Stimulated activated CD8-positive, alpha-beta memory T cell treated with anti-CD3 and anti-CD28 coated beads, Interleukin-7, amount 100 ng/mL, for 24 hours (primary cell): ENCODE data around the gene SELENON.
A peak's percentile ranks its signal among the peaks of the same experiment; 100 is the strongest.
"Not testable (repeated sequence)": the region's sequence is repeated elsewhere in the genome, so short reads cannot be mapped to it uniquely, and the experiment has no call there.

ENCODE experiments used
- DNase-seq: peaks from one replicate; pipeline ENCODE4 v3.0.0-alpha.2; 2020; ENCODE audit warnings: low read depth

The SELENON gene

GRCh38 chr1:25831569-25832196, 31.7 kb downstream of the SELENON start:
- no peak for DNase-seq

- DNase-seq = no peak
Measured at GRCh38 chr1:25832336-25833037, 32.5 kb downstream of the SELENON start.

- no peak for DNase-seq
Measured at GRCh38 chr1:25833158-25833557, 33.2 kb downstream of the SELENON start.

GRCh38 chr1:25834894-25835293, 34.9 kb downstream of the SELENON start:
- DNase-seq = no peak

- DNase-seq = no peak
Measured at GRCh38 chr1:25836695-25837094, 36.7 kb downstream of the SELENON start.

GRCh38 chr1:25837262-25837875, 37.4 kb downstream of the SELENON start:
- no peak for DNase-seq

- DNase-seq = not testable (repeated sequence)
Measured at GRCh38 chr1:25839808-25840207, 39.8 kb downstream of the SELENON start.

- DNase-seq = no peak
Measured at GRCh38 chr1:25843483-25843882, 43.5 kb downstream of the SELENON start.

GRCh38 chr1:25844536-25845337, 44.7 kb downstream of the SELENON start:
- no peak for DNase-seq

- DNase-seq = no peak
Measured at GRCh38 chr1:25845664-25846063, 45.7 kb downstream of the SELENON start.

- no peak for DNase-seq
Measured at GRCh38 chr1:25847929-25848328, 47.9 kb downstream of the SELENON start.

GRCh38 chr1:25848531-25848930, 48.5 kb downstream of the SELENON start:
- no peak for DNase-seq

GRCh38 chr1:25854554-25854953, 54.6 kb downstream of the SELENON start:
- no peak for DNase-seq

- DNase-seq = no peak
Measured at GRCh38 chr1:25856856-25857255, 56.9 kb downstream of the SELENON start.

- no peak for DNase-seq
Measured at GRCh38 chr1:25858494-25858893, 58.5 kb downstream of the SELENON start.

GRCh38 chr1:25858906-25859789, 59.2 kb downstream of the SELENON start, which contains the start of gene AUNIP:
AUNIP (minus strand) TSS chr1:25859457; CDS start chr1:25859357, 100 bp downstream.
- peak; percentile 82 for DNase-seq

- no peak for DNase-seq
Measured at GRCh38 chr1:25861316-25862286, 61.6 kb downstream of the SELENON start.

- no peak for DNase-seq
Measured at GRCh38 chr1:25862785-25863485, 62.9 kb downstream of the SELENON start.

GRCh38 chr1:25863486-25864262, 63.7 kb downstream of the SELENON start:
- no peak for DNase-seq
